Right lobe of liver (tissue), 4 donors: ENCODE results near the gene FRMPD2.
"Not testable (repeated sequence)": the region's sequence is repeated elsewhere in the genome, so short reads cannot be mapped to it uniquely, and the experiment has no call there.

Source experiments
- CTCF ChIP-seq, 4 donors: fragments of 200-600 bp in 3 of 4; fragments of 450-650 bp in 1 of 4; IDR thresholded peaks; one replicate each; pipeline versions ENCODE4 v1.5.1 to v1.8.0; 2016 to 2022; ENCODE audit warnings: antibody characterized with exemption in 4 of 4, mild to moderate bottlenecking in 2 of 4
- POLR2A ChIP-seq: fragments of 450-650 bp; IDR thresholded peaks from one replicate; pipeline ENCODE4 v1.6.1; 2017; ENCODE audit warnings: antibody characterized with exemption, mild to moderate bottlenecking
- donor health status: DM: no; HTN: no; CAD: no.
- donor health status: DM: no; HTN: no; CAD: no.
- donor health status: DM: no; HTN: yes; CAD: no.

DNA sequence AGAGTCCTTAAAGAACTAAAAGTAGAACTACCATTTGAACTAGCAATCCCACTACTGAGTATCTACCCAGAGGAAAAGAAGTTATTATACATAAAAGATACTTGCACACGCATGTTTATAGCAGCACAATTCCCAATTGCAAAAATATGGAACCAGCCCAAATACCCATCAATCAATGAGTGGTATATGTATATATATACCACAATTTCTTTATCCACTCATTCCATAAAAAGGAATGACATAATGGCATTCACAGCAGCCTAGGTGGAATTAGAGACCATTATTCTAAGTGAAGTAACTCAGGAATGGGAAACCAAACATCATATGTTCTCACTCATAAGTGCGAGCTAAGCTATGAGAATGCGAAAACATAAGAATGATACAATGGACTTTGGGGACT lies 53.5 kb downstream of the FRMPD2 start:
- TF ChIP-seq CTCF (IDR thresholded peaks at IDR 0.05); POLR2A: not testable (repeated sequence)
